Colonic mucosa (tissue), 4 donors: Measurements from ENCODE around the gene NPLOC4. TPM values are rescaled to one million over a fixed set of nuclear protein-coding genes. Genes with fewer than 3 reads are reported as not detected.

Experiments
- DNase-seq: peaks from one replicate; pipeline ENCODE4 v3.0.0-alpha.2; 2020
- H3K27ac ChIP-seq: fragments of 200-600 bp; one replicate; pipeline ENCODE4 v1.8.0; 2021
- H3K27me3 ChIP-seq: fragments of 200-600 bp; one replicate; pipeline ENCODE4 v1.8.0; 2021
- H3K36me3 ChIP-seq: fragments of 200-600 bp; one replicate; pipeline ENCODE4 v1.8.0; 2021
- H3K4me1 ChIP-seq: fragments of 200-600 bp; one replicate; pipeline ENCODE4 v1.8.0; 2021; ENCODE audit warnings: mild to moderate bottlenecking
- H3K4me3 ChIP-seq: fragments of 200-600 bp; one replicate; pipeline ENCODE4 v1.8.0; 2021
- H3K9ac ChIP-seq, 2 donors: one replicate each; pipeline ENCODE4 v1.7.0; 2013; ENCODE audit warnings: control low read depth in 2 of 2, low read depth in 2 of 2, low read length in 2 of 2
- H3K9me3 ChIP-seq: fragments of 200-600 bp; one replicate; pipeline ENCODE4 v1.8.0; 2021
- intact Hi-C: fragments of 100-400 bp; cut with DNase I; formaldehyde crosslinking; loops from one replicate; pipeline ENCODE4 v1.14.1; 2022
- total RNA-seq, 2 donors: library from RNA; stranded (reverse); fragmentation: NEBNext Ultra II Directional in 1 of 2; extraction: Animal tissue kit (Norgen Biotek cat#: 25700) in 1 of 2; gene quantifications; one replicate each; pipeline ENCODE4 v1.2.1, GENCODE V29; 2021
- TF ChIP-seq, protein P1 (sequence below): fragments of 200-600 bp; IDR thresholded peaks from one replicate; pipeline ENCODE4 v1.8.0; 2022; ENCODE audit warnings: antibody characterized with exemption, mild to moderate bottlenecking
- donor health status: healthy.
- donor health status: DM: no; HTN: no; CAD: no.
- donor health status: DM: no; HTN: no; CAD: no.

NPLOC4 gene
- total RNA-seq, 2 donors from 2014 or later = 69.8 to 74.1 TPM

DNA sequence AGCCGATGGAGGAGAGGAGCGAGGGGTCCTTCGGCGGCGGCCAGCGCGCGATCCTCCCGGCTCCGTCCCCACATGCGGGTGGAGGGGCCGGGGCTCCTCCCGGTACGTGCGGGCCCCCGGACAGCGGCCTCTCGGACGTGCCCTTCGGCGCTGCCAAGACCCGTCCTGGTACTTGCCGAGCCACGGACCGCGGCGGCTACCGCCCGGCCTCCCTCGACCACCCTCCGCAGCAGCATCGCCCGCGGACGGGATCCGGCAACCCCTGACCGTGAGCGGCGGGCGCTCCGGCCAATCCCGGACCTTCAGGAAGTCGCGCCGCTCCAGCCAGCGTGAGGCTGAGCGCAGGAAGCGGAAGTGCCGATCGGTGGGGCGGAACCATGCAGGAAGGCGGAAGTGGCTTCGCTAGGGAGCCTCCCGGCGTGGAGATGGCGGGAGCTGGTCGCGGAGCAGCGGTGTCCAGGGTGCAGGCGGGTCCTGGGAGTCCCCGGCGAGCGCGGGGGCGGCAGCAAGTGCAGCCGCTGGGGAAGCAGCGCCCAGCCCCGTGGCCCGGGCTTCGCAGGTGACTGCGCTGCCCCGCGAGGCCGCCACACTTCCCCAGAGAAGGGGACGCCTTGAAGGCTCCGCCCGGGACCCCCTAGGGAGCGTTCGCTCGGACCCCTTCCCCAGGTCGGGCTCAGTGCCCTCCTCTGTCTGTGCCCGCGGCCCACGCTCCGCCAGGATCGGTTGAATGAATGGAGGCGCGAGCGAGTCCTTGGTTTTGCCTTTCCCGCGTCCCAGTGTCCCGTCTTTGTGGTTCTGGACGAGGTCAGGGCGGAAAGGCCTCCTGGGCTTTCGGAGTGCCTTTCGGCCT is 29.7 kb upstream of the NPLOC4 start, which contains the start of the genes CCDC137 and OXLD1:
TSS of gene CCDC137 (plus strand) at position 396 of the 850 bp plus-strand sequence. CDS start at position 426, 30 bp downstream.
TSS of gene OXLD1 (minus strand) at position 264 of the 850 bp plus-strand sequence. CDS start at position 236, 28 bp downstream.
- TF ChIP-seq, protein P1, sequence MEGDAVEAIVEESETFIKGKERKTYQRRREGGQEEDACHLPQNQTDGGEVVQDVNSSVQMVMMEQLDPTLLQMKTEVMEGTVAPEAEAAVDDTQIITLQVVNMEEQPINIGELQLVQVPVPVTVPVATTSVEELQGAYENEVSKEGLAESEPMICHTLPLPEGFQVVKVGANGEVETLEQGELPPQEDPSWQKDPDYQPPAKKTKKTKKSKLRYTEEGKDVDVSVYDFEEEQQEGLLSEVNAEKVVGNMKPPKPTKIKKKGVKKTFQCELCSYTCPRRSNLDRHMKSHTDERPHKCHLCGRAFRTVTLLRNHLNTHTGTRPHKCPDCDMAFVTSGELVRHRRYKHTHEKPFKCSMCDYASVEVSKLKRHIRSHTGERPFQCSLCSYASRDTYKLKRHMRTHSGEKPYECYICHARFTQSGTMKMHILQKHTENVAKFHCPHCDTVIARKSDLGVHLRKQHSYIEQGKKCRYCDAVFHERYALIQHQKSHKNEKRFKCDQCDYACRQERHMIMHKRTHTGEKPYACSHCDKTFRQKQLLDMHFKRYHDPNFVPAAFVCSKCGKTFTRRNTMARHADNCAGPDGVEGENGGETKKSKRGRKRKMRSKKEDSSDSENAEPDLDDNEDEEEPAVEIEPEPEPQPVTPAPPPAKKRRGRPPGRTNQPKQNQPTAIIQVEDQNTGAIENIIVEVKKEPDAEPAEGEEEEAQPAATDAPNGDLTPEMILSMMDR = no peak
- Histone ChIP-seq H3K4me3 (peak within 1 kb of the TSS; percentile 97), H3K36me3 (no peaks in the 10 kb centered on the region), H3K9ac (peak within 1 kb of the TSS; percentile 91 to 95), H3K9me3 (no peaks in the 10 kb centered on the region), H3K27me3 (no peaks in the 10 kb centered on the region), H3K4me1 (peaks cover 16% of the 10 kb centered on the region), H3K27ac (peak within 1 kb of the TSS; percentile 76)
- intact Hi-C loops = no loop called here
- peak; percentile 97 for DNase-seq

GRCh38 chr17:81666092-81666341 is 29.1 kb upstream of the NPLOC4 start:
- intact Hi-C loops = no loop called here
- DNase-seq = peak; percentile 30
- no peaks in the 10 kb centered on the region for H3K9me3 ChIP-seq
- H3K36me3 ChIP-seq = no peaks in the 10 kb centered on the region
- peak overlapping the region; percentile 91 to 95 for H3K9ac ChIP-seq
- H3K4me1 ChIP-seq = peaks cover 16% of the 10 kb centered on the region
- peak overlapping the region; percentile 76 for H3K27ac ChIP-seq
- peak overlapping the region; percentile 97 for H3K4me3 ChIP-seq
- no peaks in the 10 kb centered on the region for H3K27me3 ChIP-seq
- TF ChIP-seq, protein P1 = no peak

- peak overlapping the region; percentile 91 to 95 for H3K9ac ChIP-seq
- no peaks in the 10 kb centered on the region for H3K27me3 ChIP-seq
- TF ChIP-seq, protein P1 = no peak
- H3K27ac ChIP-seq = peak overlapping the region; percentile 76
- intact Hi-C loops = no loop called here
- peak; percentile 36 for DNase-seq
- peak overlapping the region; percentile 97 for H3K4me3 ChIP-seq
- H3K4me1 ChIP-seq = peaks cover 16% of the 10 kb centered on the region
- H3K36me3 ChIP-seq = no peaks in the 10 kb centered on the region
- no peaks in the 10 kb centered on the region for H3K9me3 ChIP-seq
Measured at GRCh38 chr17:81665205-81666091, 28.5 kb upstream of the NPLOC4 start.

GRCh38 chr17:81664051-81664470 is 27.1 kb upstream of the NPLOC4 start:
- intact Hi-C loops = no loop called here
- Histone ChIP-seq H3K36me3 (no peaks in the 10 kb centered on the region), H3K9ac (no peak overlapping the region), H3K27me3 (no peaks in the 10 kb centered on the region), H3K4me1 (peaks cover 16% of the 10 kb centered on the region), H3K27ac (no peak overlapping the region), H3K4me3 (no peak overlapping the region), H3K9me3 (no peaks in the 10 kb centered on the region)
- TF ChIP-seq, protein P1 = no peak
- no peak for DNase-seq

GRCh38 chr17:81662002-81662401 is 25.1 kb upstream of the NPLOC4 start:
- Histone ChIP-seq H3K9ac (no peak overlapping the region), H3K9me3 (no peaks in the 10 kb centered on the region), H3K27me3 (no peaks in the 10 kb centered on the region), H3K4me3 (no peak overlapping the region), H3K4me1 (peaks cover 5% of the 10 kb centered on the region), H3K36me3 (no peaks in the 10 kb centered on the region), H3K27ac (no peak overlapping the region)
- TF ChIP-seq, protein P1 = no peak
- intact Hi-C loops = no loop called here
- no peak for DNase-seq
